PC-9 (cell line): ENCODE data around the gene KCNJ5.

Experiments
- EZH2 ChIP-seq: fragments of 200-600 bp; sonication (generic); IDR thresholded peaks from 2 replicates; pipeline ENCODE4 v1.8.0; 2017; ENCODE audit warnings: antibody characterized with exemption, low read depth
- TF ChIP-seq, protein P1 (sequence below): fragments of 200-600 bp; sonication (generic); conservative IDR thresholded peaks from 2 replicates; pipeline ENCODE4 v1.6.1; 2017; ENCODE audit warnings: mixed run types, antibody characterized with exemption, mild to moderate bottlenecking, moderate library complexity

DNA sequence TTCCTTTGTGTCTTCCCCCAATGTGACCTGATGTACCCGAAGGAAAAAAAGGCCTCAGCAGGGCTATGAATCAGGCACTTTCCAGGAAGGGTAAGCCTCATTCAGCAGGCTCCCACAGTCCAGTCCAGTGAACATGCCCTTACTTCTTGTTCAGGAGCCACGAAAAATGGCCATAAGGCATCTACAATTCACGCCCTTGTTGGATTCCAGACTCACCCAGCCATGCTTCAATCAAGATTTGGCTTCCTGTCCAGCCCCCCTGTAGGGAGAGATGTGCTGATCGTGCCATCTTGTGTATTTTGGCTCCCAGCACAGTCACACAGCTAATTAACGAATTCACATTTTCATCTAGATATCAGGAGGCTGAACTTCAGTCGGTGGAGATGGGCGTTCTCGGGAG lies 9.9 kb upstream of the KCNJ5 start:
- TF ChIP-seq, protein P1, sequence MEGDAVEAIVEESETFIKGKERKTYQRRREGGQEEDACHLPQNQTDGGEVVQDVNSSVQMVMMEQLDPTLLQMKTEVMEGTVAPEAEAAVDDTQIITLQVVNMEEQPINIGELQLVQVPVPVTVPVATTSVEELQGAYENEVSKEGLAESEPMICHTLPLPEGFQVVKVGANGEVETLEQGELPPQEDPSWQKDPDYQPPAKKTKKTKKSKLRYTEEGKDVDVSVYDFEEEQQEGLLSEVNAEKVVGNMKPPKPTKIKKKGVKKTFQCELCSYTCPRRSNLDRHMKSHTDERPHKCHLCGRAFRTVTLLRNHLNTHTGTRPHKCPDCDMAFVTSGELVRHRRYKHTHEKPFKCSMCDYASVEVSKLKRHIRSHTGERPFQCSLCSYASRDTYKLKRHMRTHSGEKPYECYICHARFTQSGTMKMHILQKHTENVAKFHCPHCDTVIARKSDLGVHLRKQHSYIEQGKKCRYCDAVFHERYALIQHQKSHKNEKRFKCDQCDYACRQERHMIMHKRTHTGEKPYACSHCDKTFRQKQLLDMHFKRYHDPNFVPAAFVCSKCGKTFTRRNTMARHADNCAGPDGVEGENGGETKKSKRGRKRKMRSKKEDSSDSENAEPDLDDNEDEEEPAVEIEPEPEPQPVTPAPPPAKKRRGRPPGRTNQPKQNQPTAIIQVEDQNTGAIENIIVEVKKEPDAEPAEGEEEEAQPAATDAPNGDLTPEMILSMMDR = no peak
- TF ChIP-seq EZH2 = no peak
